ELF-1 (cell line): ENCODE measurements around the gene CASQ1.
A peak's percentile ranks its signal among the peaks of the same experiment; 100 is the strongest.

Experiments used
- DNase-seq: peaks from one replicate; pipeline ENCODE4 v3.0.0-alpha.2; 2016; ENCODE audit warnings: low read depth, low spot score

Gene CASQ1

DNA sequence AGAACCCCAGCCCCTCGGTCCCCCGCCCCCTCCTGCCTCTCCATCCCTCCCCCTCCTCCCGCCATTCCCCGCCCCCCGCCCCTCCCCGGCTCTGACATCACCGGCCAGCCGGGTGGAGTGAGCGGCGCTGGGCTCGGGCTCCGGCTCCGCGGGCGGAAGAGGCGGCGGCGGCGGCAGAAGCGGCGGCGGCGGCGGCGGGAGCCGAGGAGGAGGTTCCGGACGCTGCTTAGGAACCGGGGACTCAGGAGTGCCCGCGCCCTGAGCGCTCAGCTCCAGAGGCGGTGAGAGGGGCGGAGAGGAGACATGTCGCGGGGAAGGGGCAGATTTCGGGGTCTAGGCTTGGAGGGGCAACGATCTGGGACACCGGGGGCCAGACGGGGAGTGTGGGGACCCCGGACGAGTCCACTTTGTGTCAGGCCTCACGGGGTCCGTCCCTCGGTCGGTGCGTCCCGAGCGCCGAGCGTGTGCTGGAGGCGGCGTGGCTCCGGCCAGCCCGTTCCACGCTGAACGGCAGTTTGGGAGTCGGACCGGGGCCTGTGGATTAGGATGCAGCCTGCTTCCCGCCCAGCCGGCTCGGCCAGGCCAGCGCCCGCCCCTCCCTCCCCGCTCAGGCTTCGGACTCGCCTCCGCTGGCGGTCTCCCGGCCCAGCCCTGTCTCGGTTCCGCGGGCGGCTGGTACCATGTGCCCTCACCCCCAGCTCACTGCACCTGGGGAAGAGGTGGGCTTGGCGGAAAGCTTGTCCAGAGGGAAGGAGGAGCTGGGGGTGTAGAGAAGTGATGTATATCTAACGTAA, 15.1 kb downstream of the CASQ1 start, which contains the start of gene PEA15:
PEA15 (plus strand) TSS at position 143 of the 794 bp plus-strand sequence. CDS start 6,161 bp downstream, outside the sequence.
- peak; percentile 54 for DNase-seq

DNA sequence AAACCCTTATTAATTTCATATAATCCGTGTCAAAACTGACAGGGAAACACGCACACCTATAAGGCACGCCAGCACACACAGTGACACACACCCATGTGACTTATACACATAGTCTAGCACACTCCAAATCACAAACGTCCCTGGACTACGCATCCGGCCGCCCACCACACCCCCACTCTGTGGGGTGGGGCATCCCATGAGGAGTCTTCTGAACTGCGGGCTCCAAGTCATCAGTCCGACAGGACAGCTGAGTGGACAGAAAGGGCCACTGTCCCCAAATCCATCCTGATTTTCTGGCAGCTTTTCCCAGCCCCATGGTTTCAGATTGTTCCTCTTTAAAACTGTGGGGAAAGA, 15.6 kb downstream of the CASQ1 start:
- peak; percentile 43 for DNase-seq

DNA sequence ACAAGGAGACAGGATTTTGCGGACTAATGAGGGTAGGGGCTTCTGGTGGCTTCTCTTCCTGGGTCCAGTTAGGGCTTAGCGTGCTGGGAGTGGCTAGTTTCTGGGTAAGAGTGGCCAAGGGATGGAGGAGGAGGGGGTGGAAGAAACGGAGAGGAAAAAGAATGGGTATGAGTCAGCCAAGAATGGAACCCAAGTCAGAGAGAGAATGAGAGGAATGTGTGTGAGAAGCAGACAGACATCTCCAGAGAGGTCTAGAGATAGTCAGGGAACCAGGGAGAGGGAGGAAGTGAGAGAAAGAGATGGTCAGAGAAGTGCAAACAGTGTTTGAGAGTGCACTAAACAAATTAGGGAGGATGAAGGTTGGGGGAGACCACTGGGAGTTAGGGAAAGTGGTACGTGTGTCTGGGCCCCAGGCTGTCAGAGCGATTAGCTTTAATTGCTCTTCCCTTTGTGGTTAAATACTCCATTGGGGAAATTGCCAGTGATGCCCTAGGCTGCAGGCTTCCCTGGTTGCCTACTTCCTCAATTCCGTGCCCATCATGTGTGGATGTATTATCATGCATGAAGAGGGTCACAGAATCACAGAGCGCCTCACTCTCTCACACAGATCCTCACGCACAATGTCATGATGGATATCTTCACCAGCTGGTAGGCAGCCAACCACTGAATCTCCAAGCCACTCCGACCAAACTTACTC, 16.2 kb downstream of the CASQ1 start:
- DNase-seq = peak; percentile 76

DNA sequence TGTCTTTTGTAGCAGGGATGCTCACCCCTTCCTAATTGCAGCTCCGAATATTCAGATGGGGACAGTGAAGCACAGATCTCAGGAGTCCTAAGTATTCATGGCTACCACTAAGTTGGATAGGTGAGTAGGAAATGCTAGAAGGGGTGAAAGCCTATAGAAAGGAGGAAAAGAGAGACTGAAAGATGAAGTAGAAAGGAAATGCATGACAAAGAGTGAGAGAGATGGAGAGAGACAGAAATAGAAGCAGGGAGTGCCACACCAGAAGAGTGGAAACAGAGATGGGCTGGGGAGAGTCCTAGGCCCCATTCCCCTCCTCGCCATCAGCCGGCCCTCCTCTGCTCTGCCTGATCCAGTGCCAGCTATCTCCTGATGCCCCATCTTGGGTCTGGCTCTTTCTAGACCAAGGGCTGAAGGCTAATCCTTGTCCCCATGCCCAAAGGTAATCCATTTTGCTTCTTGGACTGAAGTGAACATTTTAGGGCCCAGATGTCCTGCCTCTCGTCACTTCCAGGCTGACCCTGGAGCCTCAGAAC, 16.8 kb downstream of the CASQ1 start:
- no peak for DNase-seq

DNA sequence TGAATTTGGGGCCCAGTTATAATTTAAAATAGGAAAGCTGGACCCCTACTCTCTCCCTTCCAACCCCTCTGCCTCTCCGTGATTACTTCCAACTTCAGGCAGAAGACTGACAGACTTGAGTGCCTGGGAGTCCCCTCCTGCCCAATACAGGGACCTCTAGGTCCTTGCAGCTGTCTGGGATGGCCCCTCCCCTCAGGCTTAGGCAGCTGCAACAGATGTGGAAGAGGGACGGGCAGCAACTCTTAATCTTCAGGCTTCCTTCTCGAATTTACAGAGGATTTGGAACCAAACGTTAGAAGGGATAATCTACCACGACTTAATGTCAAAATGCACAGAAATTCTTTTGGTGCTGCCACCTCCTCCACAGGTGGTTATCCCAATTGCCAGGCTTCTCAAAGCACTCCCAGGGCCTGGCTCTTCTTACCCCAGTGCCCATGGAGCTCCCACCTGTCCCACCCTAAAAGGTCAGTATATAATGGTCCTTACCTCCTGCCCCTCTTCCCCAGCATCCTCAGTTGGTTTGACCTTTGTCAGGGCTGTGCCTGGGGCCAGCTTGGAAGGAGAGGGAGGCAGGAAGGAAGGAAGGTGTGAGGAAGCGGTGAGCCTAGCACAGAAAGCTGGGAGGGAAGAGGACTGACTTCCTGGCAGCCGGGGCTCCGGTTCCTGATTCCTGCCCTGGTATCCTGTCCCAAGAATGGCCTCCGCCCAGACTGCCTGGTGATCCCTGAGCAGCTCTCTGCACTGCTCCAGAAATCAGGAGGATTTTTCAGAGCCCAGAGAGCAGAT, 17.6 kb downstream of the CASQ1 start:
- no peak for DNase-seq

DNA sequence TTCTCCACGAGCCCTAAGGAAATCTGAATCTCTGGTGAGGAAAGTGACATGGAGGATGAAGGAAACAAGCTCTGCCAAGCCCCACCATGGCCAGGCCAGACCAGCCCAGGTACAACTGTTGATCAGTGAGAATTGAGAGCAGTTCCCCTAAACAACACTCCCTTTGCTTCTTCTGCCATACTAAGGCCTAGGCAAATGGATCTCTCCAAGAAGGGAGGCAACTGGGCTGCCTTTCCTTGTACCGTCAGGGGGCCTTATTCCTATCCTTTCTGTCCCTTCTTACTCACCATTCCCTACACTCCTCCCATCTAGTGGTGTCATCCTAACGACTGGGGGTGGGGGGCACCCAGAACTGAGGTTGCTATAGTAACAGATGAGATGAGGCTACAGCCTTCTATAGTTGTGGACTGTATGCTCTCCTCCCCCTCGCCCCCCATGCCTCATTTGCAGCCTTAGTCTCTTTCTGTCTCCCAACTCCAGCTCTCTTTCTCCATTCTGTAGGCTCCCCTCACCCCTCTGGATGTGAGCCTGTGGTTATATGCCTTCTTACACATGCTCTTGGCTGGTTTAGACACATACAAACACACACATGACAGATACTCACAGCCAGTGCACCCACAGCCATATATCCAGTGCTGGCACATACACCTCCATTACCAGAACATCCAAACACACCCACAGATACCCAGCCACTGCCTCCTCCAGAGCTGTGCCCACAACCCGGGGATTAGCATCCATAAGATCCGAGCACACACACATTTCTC, 18.4 kb downstream of the CASQ1 start:
- no peak for DNase-seq

DNA sequence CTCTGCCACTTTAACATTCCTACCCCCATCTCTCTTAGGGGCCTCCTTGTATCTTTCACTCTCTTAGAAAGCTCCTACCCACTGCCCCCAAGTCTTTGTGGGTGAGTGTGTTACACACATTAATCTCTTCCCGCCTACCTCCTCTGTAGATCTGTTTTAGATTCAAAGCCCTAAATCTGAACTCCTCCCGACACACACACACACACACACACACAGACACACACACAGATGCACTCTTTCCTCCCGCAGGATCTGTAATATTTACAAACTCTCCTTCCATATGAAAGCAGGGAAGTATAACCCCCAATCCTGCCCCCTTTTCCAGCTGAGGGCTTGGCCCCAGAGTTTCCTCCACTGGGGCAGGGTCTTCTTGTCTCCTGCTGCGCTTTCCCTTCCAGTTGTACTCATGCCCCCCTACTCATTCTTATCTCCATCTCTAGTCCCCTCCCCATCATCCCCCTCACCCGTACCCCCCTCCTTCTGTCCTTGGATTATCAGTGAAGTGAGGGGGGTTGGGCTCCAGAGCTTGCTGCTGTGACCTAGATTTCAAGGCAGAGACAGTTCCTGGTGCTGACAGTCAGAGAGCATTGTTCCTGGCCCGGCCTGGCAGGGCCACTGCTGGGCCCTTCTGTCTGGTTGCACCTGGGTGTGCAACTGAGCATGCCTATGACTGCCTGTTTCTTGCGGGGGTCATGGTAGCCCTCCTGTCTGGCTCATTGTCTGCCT, 19.1 kb downstream of the CASQ1 start:
- DNase-seq = no peak

DNA sequence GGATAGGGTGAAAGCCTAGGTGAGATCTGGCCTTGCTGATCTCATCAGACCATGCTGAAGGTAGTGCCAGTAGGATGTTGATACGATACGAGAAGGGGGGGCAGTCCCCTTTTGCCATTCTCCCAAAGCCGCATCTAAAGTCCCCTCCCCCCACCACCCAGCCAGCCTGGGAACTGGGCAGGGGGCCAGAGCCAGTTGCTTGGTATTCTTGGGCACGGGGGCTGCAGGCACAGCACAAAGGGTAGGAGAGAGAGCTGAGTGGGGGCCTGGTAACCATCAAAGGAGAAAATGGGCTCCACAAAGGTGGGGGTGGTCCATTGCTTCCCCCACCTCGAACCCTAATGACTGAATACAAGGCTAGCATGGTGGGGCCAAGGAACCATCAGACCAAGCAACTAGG, 20.2 kb downstream of the CASQ1 start:
- DNase-seq = no peak

DNA sequence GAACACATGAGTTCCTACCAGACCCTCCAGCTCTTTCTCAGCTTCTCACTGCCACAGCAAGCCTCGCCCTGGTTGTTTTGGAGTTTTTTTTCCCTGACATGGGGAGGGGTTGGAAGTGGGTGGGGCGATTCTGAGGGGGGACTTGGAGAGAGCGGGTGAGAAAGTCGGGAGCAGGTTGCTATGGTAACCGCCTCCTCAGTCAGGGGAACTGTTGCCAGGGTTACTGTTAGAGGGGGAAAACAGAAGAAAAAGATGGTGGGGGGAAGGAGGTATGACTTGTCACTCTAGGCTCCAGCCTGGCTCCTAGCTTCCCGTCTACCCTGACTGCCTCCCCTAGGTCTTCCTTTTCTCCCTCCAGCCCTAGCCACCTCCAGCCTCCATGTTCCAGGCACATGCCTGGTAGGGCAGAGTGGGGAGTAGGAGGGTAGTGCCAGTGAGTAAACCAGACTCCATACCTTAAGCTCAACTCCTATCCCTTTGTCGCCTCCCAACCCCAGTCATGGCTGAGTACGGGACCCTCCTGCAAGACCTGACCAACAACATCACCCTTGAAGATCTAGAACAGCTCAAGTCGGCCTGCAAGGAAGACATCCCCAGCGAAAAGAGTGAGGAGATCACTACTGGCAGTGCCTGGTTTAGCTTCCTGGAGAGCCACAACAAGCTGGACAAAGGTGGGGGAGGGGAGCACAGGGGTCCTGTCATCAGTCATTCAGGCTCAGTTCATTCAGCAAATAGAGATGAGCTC, 20.8 kb downstream of the CASQ1 start:
- no peak for DNase-seq

DNA sequence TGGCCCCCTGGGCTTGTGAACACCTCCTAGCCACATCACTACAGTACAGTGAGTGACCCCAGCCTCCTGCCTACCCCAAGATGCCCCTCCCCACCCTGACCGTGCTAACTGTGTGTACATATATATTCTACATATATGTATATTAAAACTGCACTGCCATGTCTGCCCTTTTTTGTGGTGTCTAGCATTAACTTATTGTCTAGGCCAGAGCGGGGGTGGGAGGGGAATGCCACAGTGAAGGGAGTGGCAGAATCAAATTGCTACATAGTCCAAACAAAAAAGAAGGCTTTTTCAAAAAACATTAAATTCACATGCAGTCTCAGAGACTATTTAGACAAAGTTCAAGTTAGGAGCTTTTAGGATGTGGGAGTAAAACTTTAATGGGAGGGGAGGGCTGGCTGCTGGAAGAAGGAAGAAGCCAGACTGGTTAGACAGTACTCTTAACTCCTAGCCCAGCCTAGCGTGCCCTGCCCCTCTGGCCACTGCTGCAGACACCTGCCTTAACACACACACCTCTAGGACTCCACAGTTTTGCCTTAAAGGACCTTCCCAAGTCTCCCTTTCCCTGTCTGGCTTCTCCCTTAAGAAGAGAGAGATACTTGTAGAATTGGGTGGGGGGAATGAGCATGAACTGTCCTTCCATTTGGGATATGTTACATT, 24.2 kb downstream of the CASQ1 start:
- no peak for DNase-seq

DNA sequence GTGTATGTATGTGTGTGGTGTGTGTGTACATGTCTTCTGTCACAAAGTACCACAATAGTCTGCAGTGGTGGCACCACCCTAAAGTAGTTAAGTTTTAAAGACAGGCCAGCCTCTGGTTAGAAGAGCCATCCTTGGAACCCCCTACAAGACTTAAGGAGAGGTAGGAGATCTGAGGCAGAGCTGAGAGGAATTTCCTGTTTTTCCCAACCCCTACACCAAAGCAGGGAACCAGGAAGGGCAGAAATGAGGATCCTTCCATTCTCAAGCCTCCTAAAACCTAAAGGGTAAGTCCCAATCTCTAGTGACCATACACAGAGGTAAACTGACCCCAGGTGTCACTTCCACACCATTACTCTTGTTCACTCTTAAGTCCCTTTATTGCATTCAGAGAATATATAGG, 25.9 kb downstream of the CASQ1 start:
- no peak for DNase-seq

DNA sequence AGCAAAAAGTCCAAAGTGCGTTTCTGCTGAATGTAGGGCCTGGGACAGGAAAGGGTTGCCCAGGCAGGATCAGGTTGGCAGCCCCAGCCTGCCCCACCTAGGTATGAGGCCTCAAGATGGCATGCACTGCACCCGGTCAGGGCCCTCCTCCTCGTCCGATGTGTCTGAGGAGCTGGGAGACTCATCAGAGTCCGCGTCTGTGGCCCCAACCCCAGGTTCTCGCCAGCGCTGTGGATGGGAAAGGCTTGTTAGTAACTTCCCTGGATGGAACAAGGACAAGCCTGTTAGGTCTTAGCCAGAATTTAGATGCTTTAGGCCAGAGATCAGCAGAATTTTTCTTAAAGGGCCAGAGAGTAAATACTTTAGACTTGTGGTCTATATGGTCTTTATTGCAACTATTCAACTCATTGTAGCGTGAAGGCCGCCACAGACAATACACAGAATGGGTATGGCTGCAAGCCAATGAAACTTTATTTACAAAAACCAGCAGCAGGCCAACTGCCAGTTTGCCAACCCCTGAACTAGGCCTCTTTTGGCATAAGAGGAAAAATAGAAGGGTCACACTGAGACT, 27.2 kb downstream of the CASQ1 start:
- no peak for DNase-seq

DNA sequence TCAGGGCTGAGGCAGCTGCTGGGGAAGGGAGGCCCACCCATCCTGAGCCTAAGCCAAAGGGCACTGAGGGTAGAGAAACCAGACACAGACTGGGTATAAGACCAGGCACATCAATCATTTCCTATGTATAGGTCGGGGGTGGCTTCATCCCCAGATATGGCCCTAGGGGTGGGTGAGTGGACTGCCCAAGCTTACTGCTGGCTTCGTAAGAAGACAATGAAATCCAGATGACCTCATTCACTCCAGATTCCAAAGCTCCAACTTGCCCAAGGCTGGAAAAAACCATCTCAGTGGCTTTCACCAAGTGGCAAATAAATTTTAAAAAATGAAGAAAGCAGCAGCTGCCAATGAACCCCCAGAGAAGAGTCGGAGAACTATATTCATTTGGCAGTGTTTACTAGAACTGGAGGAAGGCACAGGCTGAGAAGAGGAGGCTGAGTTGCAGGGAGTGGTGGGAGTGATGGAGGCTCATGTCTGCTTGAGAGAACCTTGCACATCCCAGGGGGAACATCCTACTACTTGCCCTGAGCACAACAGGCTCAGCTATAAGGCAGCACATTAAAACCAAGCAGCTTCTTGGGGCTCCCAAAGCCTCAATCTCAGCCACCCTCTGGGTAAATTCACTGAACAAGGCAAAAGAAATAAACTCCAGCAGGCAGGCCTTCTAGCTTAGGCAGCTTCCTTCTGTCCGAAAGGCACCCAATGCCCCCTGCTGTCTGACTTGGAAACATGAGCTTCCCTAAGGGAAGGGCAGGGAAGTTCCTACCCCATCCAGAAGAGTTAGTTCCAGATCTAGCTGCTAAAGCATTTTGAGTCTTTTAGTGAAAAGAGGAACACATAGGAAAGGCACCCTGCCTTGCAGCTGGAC, 28.9 kb downstream of the CASQ1 start:
- peak; percentile 78 for DNase-seq

DNA sequence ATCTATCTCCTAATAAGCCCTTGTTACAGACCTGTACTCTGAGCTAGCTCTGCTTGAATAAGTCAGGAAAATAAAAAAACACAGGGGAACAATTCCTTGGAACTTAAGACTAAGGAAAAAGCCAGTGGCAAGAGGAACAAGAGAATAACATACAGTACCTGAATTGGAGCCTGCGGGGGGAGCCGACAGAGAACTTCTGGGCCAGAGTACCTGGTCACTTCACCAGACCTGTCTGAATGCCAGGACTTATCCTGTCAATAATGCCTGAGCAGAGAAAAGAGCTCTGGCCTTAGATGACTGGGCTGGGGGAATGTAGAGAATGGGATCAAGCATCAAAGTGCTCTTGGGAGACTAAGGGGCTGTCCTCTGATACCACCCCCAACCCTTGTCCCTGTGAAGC, 29.9 kb downstream of the CASQ1 start:
- no peak for DNase-seq

DNA sequence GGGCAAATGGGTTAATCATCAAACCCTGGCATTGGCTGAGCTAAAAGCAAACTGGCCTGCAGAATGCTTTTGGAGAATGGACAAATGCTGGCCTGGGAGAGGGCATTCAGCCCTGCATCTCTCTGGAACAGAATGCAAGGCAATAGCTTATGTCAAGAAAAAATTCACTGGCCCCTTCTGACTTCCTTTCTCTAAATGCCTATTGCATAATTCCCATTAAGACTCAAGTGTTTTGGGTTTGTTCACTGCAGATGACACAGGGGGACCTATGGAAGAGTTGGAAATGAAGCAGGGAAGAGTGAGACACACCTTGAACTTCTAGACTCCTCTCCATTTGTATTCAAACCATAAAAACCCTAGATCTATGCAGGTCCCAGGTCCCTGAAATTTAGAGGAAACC, 30.7 kb downstream of the CASQ1 start:
- no peak for DNase-seq

DNA sequence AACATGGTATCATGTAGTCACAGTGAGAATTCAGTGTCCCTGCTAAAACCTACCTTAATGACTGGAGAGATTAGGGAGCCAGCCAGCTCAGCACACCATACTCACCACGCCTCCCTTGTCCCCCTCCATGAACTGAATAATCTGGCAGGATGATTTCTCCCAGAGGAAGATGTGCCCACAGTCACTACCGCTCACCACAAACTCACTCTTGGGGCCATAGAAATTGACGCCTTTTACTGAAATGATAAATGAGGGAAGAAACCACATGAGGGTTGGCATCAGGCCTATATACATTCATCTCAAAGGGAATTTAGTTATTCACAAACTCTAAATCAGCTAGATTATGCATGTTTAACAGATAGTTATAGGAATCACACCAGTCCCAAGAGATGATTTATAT, 32.2 kb downstream of the CASQ1 start:
- DNase-seq = no peak

DNA sequence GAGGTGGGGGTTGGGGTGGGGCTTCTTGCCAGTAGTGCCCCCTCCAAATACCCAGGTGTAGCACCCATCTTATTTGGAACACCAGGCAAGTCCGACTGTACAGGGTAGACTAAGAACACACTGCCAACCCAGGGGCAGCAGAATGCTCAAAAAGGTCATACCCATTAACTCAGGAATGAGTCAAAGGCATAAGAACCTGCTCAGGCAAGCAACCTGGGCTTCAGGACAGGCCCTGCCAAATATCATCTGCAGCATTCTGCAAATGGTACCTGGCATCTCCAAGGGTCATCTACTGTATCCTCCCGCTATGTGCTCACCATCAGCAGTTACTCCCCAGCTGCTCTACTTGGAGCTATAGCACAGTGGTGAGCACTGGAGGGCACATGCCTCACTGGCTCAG, 34.2 kb downstream of the CASQ1 start:
- DNase-seq = no peak

DNA sequence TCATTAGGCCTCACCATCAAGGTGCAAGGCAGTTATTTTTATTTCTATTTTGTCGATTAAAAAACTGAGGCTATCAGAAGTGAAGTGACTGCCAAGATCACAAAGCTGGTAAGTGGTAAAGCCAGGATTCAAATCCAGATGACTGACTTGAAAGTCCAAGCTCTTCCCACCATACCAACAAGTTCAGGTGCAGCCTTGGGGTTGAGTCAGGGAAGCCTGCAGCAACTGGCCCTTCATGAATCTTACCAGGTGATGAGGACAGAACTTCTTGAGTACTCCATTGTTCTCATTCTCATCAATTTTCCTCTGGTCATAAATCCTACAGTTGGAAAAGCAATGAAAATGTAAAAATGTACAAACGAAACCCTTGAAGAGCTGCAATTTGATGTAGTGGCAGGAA, 35.0 kb downstream of the CASQ1 start:
- DNase-seq = no peak
